Thoracic aorta (tissue), 2 donors: ENCODE measurements around the gene DALRD3. TPM values are rescaled to one million over a fixed set of nuclear protein-coding genes. Genes with fewer than 3 reads are reported as not detected.

Experiments
- ATAC-seq: fragments of 150-250 bp; one replicate; pipeline ENCODE4 v1.8.0; 2017; ENCODE audit warnings: low read depth; ENCODE audit not compliant: insufficient number of reproducible peaks, low FRiP score
- DNase-seq: peaks from one replicate; pipeline ENCODE4 v3.0.0-alpha.2; 2020; ENCODE audit warnings: low spot score
- H3K27ac ChIP-seq, 2 donors: fragments of 200-600 bp; sonication (generic); 1 replicate in 1 of 2; 2 replicates in 1 of 2; pipeline ENCODE4 v1.5.1; 2016; ENCODE audit warnings: mild to moderate bottlenecking in 2 of 2, moderate library complexity in 2 of 2
- H3K27me3 ChIP-seq: fragments of 200-600 bp; sonication (generic); replicated peaks from 2 replicates; pipeline ENCODE4 v1.6.0; 2016; ENCODE audit warnings: mild to moderate bottlenecking; ENCODE audit not compliant: insufficient read depth
- H3K36me3 ChIP-seq: fragments of 200-600 bp; sonication (generic); one replicate; pipeline ENCODE4 v1.5.1; 2016
- H3K4me1 ChIP-seq, 2 donors: fragments of 200-600 bp; sonication (generic); 1 replicate in 1 of 2; 2 replicates in 1 of 2; pipeline versions ENCODE4 v1.5.1 to v1.6.0; 2016; ENCODE audit warnings: low read depth in 2 of 2, mild to moderate bottlenecking in 1 of 2; ENCODE audit not compliant: control insufficient read depth in 1 of 2
- H3K4me3 ChIP-seq: fragments of 200-600 bp; sonication (generic); 2 replicates; pipeline ENCODE4 v1.5.1; 2016; ENCODE audit warnings: mild to moderate bottlenecking
- H3K9me3 ChIP-seq: fragments of 200-600 bp; sonication (generic); 2 replicates; pipeline ENCODE4 v1.5.1; 2016
- CTCF ChIP-seq: fragments of 200-600 bp; sonication (generic); IDR thresholded peaks from one replicate; pipeline ENCODE4 v1.5.1; 2019; ENCODE audit warnings: antibody characterized with exemption
- total RNA-seq, 2 donors: library from RNA; depleted of rRNA; stranded (reverse); fragments of >200 nt; gene quantifications; one replicate each; pipeline versions ENCODE4 v1.1.0 to v1.2.3, GENCODE V29; 2016

Gene DALRD3
- total RNA-seq, 2 donors from 2014 or later = 16.8 to 36.8 TPM

GRCh38 chr3:49001155-49001554 is 17.2 kb downstream of the DALRD3 start:
- Histone ChIP-seq H3K4me3 (no peak overlapping the region), H3K27ac (no peak overlapping the region), H3K9me3 (no peaks in the 10 kb centered on the region), H3K27me3 (no peaks in the 10 kb centered on the region), H3K4me1 (peaks cover 1 to 3% of the 10 kb centered on the region in 2 donors), H3K36me3 (no peaks in the 10 kb centered on the region)
- DNase-seq (no peak), ATAC-seq (no peak)
- TF ChIP-seq CTCF = no peak

GRCh38 chr3:48999085-48999858 is 19.1 kb downstream of the DALRD3 start:
- no peak overlapping the region for H3K4me3 ChIP-seq
- no peak for TF ChIP-seq CTCF
- no peaks in the 10 kb centered on the region for H3K9me3 ChIP-seq
- H3K27me3 ChIP-seq = no peaks in the 10 kb centered on the region
- no peaks in the 10 kb centered on the region for H3K4me1 ChIP-seq
- ATAC-seq = no peak
- H3K27ac ChIP-seq = no peak overlapping the region
- no peak for DNase-seq
- no peaks in the 10 kb centered on the region for H3K36me3 ChIP-seq

DNA sequence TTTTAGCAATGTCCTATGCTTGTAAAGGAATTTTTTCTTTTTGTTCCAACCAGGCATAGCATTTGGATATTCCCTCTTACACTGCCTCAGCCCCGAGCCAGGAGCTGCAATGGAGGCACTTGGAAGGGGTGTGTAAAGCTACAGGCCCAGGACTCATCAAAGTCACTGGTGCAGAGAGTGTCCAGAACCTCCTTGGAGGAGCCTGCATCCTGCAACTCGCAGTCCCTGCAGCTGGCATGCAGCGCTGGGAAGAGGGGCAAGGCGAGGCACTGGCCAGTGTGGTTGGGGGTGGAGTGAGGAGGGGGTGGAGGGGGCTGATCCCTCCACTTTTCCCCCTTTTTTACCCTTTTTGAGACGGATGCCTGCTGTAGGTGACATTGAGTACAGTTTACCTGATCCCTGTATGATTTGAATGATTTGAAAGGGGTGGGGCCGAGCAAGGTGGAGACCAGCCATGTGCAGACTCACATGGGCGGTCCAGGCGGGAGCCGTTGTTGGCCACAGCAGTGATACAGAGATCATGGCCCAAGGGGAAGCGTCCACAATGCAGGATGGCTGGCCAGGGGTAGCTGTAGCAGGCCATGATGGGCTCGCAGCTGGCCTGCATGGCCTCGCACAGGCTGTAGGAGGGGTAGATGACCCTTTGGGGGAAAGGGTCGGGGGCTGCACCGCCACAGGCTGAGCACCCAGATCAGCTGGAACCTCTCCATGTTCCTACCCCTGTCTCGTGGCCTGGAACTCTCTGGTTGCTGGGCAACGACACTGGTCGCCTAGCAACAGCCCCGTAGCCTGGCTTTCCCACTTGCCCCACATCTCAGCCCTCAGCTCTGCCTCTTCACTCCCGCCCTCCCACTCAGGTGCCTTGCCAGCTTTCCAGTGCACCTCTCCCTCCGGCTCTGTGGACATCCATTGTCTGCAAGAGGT is 20.4 kb downstream of the DALRD3 start:
- Histone ChIP-seq H3K9me3 (no peaks in the 10 kb centered on the region), H3K4me3 (no peak overlapping the region), H3K4me1 (no peaks in the 10 kb centered on the region), H3K27ac (no peak overlapping the region), H3K27me3 (no peaks in the 10 kb centered on the region), H3K36me3 (no peaks in the 10 kb centered on the region)
- DNase-seq (no peak), ATAC-seq (no peak)
- no peak for TF ChIP-seq CTCF

DNA sequence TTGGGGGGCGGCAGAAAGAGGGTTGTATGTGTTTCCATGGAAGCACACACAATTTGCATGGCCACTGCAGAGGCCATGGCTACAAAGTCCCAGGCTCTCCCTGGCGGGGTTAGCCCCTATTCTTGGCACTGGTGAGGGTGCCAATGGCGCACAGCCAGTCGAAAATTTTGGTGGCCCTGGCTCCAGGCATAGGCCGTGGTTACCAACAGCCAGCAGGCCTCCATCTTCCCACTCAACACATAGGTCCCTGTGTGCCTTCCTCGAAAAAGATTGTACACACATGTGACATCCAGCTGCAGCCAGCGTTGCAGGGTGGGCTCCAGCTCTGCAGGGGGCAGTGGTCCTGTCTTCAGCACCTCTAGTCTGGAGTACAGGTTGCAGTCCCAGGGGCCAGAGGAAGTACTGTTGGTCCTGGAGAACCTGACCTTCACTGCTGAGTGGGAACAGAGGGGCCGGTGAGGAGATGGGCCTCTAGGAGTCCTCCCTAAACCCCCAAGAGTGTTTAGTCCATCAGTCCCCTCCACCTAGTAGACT is 21.2 kb downstream of the DALRD3 start:
- H3K4me1 ChIP-seq = peaks cover 0 to 2% of the 10 kb centered on the region in 2 donors
- no peaks in the 10 kb centered on the region for H3K27me3 ChIP-seq
- ATAC-seq (no peak), DNase-seq (no peak)
- H3K36me3 ChIP-seq = no peaks in the 10 kb centered on the region
- H3K4me3 ChIP-seq = no peak overlapping the region
- no peaks in the 10 kb centered on the region for H3K9me3 ChIP-seq
- no peak overlapping the region for H3K27ac ChIP-seq
- TF ChIP-seq CTCF = no peak

GRCh38 chr3:48996640-48997039 is 21.7 kb downstream of the DALRD3 start:
- DNase-seq (no peak), ATAC-seq (no peak)
- no peak for TF ChIP-seq CTCF
- H3K4me3 ChIP-seq = no peak overlapping the region
- H3K9me3 ChIP-seq = no peaks in the 10 kb centered on the region
- no peaks in the 10 kb centered on the region for H3K27me3 ChIP-seq
- no peak overlapping the region for H3K27ac ChIP-seq
- peaks cover 3 to 7% of the 10 kb centered on the region in 2 donors for H3K4me1 ChIP-seq
- no peaks in the 10 kb centered on the region for H3K36me3 ChIP-seq
